Stimulated activated CD4-positive, alpha-beta T cell treated with anti-CD3 and anti-CD28 coated beads, TNF-alpha, amount 100 ng/mL, for 48 hours (primary cell): ENCODE data around the gene FGF11.
"Not testable (repeated sequence)": the region's sequence is repeated elsewhere in the genome, so short reads cannot be mapped to it uniquely, and the experiment has no call there.

Experiments
- DNase-seq, 3 donors: peaks; one replicate each; pipeline ENCODE4 v3.0.0-alpha.2; 2020; ENCODE audit warnings: low read depth in 3 of 3

FGF11 gene

GRCh38 chr17:7460850-7461660, 21.7 kb downstream of the FGF11 start:
- no peak for DNase-seq

- no peak for DNase-seq
Observed at GRCh38 chr17:7462474-7463371, 23.4 kb downstream of the FGF11 start.

- DNase-seq = no peak
Observed at GRCh38 chr17:7463372-7463846, 24.1 kb downstream of the FGF11 start.

- DNase-seq = no peak
Observed at GRCh38 chr17:7464081-7464480, 24.8 kb downstream of the FGF11 start.

GRCh38 chr17:7465597-7466275, 26.4 kb downstream of the FGF11 start:
- DNase-seq = no peak

GRCh38 chr17:7466318-7466638, 27.0 kb downstream of the FGF11 start:
- DNase-seq = no peak

- no peak for DNase-seq
Observed at GRCh38 chr17:7466639-7467341, 27.5 kb downstream of the FGF11 start.

- DNase-seq = no peak
Observed at GRCh38 chr17:7467498-7467897, 28.2 kb downstream of the FGF11 start.

- DNase-seq = no peak
Observed at GRCh38 chr17:7468290-7468689, 29.0 kb downstream of the FGF11 start.

GRCh38 chr17:7468804-7469389, 29.6 kb downstream of the FGF11 start:
- no peak for DNase-seq

GRCh38 chr17:7469843-7470242, 30.5 kb downstream of the FGF11 start:
- not testable (repeated sequence) for DNase-seq

- DNase-seq = not testable (repeated sequence)
Observed at GRCh38 chr17:7470457-7470973, 31.2 kb downstream of the FGF11 start.

- DNase-seq = no peak
Observed at GRCh38 chr17:7471729-7472128, 32.4 kb downstream of the FGF11 start.

- not testable (repeated sequence) for DNase-seq
Observed at GRCh38 chr17:7474767-7475166, 35.5 kb downstream of the FGF11 start.

- DNase-seq = no peak
Observed at GRCh38 chr17:7475764-7476422, 36.6 kb downstream of the FGF11 start.

- no peak for DNase-seq
Observed at GRCh38 chr17:7476494-7476893, 37.2 kb downstream of the FGF11 start.

- no peak for DNase-seq
Observed at GRCh38 chr17:7476951-7477350, 37.6 kb downstream of the FGF11 start.

- no peak for DNase-seq
Observed at GRCh38 chr17:7477392-7478275, 38.3 kb downstream of the FGF11 start.
